ENCODE data around the gene HSD17B2. TPM values are rescaled to one million over a fixed set of nuclear protein-coding genes. Genes with fewer than 3 reads are reported as not detected.

The HSD17B2 gene
- polyA plus RNA-seq, 1 of the 3 experiments (the other 2 are of a cell fraction): not detected

GRCh38 chr16:82027629-82028064, 7.4 kb upstream of the HSD17B2 start:
- no peaks in the 10 kb centered on the region for H3K9me3 ChIP-seq
- peaks cover 10% of the 10 kb centered on the region; the same call in 1 of the 2 replicates for H3K27me3 ChIP-seq (ENCODE audit: insufficient read depth)
- no peak for DNase-seq
- H3K4me1 ChIP-seq (ENCODE audit: control insufficient read depth in 1 of 2, insufficient read depth in 2 of 2, low read depth in 1 of 2, low read length in 1 of 2): no peaks in the 10 kb centered on the region
- H3F3A ChIP-seq (replicated peaks; ENCODE audit: insufficient read depth): no peaks in the 10 kb centered on the region
- H3K27ac ChIP-seq (ENCODE audit: low read depth in 2 of 2, low read length in 1 of 2): no peak overlapping the region
- no peaks in the 10 kb centered on the region for H4K20me1 ChIP-seq (ENCODE audit: insufficient read depth)
- no peaks in the 10 kb centered on the region for H3K9me2 ChIP-seq
- TF ChIP-seq, protein P1, sequence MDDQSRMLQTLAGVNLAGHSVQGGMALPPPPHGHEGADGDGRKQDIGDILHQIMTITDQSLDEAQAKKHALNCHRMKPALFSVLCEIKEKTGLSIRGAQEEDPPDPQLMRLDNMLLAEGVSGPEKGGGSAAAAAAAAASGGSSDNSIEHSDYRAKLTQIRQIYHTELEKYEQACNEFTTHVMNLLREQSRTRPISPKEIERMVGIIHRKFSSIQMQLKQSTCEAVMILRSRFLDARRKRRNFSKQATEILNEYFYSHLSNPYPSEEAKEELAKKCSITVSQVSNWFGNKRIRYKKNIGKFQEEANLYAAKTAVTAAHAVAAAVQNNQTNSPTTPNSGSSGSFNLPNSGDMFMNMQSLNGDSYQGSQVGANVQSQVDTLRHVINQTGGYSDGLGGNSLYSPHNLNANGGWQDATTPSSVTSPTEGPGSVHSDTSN (IDR thresholded peaks at IDR 0.05): no peak
- TF ChIP-seq FOXJ3 (CRISPR knock-in tag; IDR thresholded peaks at IDR 0.05) (no peak), TCF12 (IDR thresholded peaks at IDR 0.05) (no peak), RXRA (IDR thresholded peaks at IDR 0.05; ENCODE audit: borderline replicate concordance, low read depth) (no peak), RAD21 (IDR thresholded peaks at IDR 0.05; ENCODE audit: low read length) (no peak), NRF1 (IDR thresholded peaks at IDR 0.05; ENCODE audit: low read depth, low read length) (no peak), ELF1 (IDR thresholded peaks at IDR 0.05) (no peak), RFX5 (IDR thresholded peaks at IDR 0.05; ENCODE audit: low read length) (no peak), CHD2 (IDR thresholded peaks at IDR 0.05; ENCODE audit: low read length, partially characterized antibody) (no peak), POLR2AphosphoS5 (IDR thresholded peaks at IDR 0.05; ENCODE audit: low read depth, low read length) (no peak), RCOR1 (IDR thresholded peaks at IDR 0.05; ENCODE audit: low read length) (no peak), FOSL2 (IDR thresholded peaks at IDR 0.05; ENCODE audit: borderline replicate concordance, low read depth) (no peak), CTCF (IDR thresholded peaks at IDR 0.05) (no peak)
- TF ChIP-seq, protein P2, sequence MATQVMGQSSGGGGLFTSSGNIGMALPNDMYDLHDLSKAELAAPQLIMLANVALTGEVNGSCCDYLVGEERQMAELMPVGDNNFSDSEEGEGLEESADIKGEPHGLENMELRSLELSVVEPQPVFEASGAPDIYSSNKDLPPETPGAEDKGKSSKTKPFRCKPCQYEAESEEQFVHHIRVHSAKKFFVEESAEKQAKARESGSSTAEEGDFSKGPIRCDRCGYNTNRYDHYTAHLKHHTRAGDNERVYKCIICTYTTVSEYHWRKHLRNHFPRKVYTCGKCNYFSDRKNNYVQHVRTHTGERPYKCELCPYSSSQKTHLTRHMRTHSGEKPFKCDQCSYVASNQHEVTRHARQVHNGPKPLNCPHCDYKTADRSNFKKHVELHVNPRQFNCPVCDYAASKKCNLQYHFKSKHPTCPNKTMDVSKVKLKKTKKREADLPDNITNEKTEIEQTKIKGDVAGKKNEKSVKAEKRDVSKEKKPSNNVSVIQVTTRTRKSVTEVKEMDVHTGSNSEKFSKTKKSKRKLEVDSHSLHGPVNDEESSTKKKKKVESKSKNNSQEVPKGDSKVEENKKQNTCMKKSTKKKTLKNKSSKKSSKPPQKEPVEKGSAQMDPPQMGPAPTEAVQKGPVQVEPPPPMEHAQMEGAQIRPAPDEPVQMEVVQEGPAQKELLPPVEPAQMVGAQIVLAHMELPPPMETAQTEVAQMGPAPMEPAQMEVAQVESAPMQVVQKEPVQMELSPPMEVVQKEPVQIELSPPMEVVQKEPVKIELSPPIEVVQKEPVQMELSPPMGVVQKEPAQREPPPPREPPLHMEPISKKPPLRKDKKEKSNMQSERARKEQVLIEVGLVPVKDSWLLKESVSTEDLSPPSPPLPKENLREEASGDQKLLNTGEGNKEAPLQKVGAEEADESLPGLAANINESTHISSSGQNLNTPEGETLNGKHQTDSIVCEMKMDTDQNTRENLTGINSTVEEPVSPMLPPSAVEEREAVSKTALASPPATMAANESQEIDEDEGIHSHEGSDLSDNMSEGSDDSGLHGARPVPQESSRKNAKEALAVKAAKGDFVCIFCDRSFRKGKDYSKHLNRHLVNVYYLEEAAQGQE (IDR thresholded peaks at IDR 0.05; ENCODE audit: low read depth, low read length): no peak
- TF ChIP-seq, protein P3, sequence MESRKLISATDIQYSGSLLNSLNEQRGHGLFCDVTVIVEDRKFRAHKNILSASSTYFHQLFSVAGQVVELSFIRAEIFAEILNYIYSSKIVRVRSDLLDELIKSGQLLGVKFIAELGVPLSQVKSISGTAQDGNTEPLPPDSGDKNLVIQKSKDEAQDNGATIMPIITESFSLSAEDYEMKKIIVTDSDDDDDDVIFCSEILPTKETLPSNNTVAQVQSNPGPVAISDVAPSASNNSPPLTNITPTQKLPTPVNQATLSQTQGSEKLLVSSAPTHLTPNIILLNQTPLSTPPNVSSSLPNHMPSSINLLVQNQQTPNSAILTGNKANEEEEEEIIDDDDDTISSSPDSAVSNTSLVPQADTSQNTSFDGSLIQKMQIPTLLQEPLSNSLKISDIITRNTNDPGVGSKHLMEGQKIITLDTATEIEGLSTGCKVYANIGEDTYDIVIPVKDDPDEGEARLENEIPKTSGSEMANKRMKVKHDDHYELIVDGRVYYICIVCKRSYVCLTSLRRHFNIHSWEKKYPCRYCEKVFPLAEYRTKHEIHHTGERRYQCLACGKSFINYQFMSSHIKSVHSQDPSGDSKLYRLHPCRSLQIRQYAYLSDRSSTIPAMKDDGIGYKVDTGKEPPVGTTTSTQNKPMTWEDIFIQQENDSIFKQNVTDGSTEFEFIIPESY (IDR thresholded peaks at IDR 0.05; ENCODE audit: borderline replicate concordance, low read depth): no peak
- 53% methylated on average over 7 of the region's 7 CpGs for WGBS (ENCODE audit: low lambda C conversion rate)
- ChIA-PET POLR2A (no interaction called here), CTCF (interaction anchor here (0.9 to 1.0 kb wide), 2 partner anchors 147 to 429 kb away, joined by 3 read pairs; no protein-coding TSS in a partner anchor)
- H3K4me2 ChIP-seq: no peak overlapping the region
- no peak overlapping the region for H3K4me3 ChIP-seq (ENCODE audit: low read depth in 2 of 2, low read length in 1 of 2)
- no peak overlapping the region for H2AFZ ChIP-seq (ENCODE audit: low read depth)
- no peaks in the 10 kb centered on the region for H3K79me2 ChIP-seq (ENCODE audit: insufficient read depth)
- H3K9ac ChIP-seq: no peak overlapping the region
- H3K36me3 ChIP-seq (replicated peaks in 1 of 2; ENCODE audit: control insufficient read depth in 1 of 2, insufficient read depth in 2 of 2, low read length in 1 of 2): no peaks in the 10 kb centered on the region

All from SK-N-SH (cell line).